Keratinocyte (primary cell): ENCODE results near the gene CSMD2. TPM values are rescaled to one million over a fixed set of nuclear protein-coding genes. Genes with fewer than 3 reads are reported as not detected.

Experiments used
- DNase-seq: peaks from one replicate; pipeline ENCODE4 v3.0.0-alpha.2; 2011; ENCODE audit warnings: low read depth, missing footprints, low spot score
- FAIRE-seq: peaks from 2 replicates; lab custom pipeline; 2011; peaks lifted over from hg19 to GRCh38; lab: Jason Lieb, UNC
- H2AFZ ChIP-seq: 2 replicates; pipeline ENCODE4 v1.6.0; 2012; ENCODE audit warnings: low read length, control low read depth, inconsistent platforms; ENCODE audit not compliant: control insufficient read depth
- H3K27ac ChIP-seq: 2 replicates; pipeline ENCODE4 v1.5.1; 2011; ENCODE audit warnings: low read length; ENCODE audit not compliant: control insufficient read depth, insufficient read depth
- H3K27me3 ChIP-seq: 3 replicates; pipeline ENCODE4 v1.6.0; 2011; ENCODE audit warnings: low read length; ENCODE audit not compliant: control insufficient read depth, insufficient read depth; ENCODE audit errors: extremely low read depth
- H3K36me3 ChIP-seq, 2 experiments: 2 replicates in 1 of 2; 3 replicates in 1 of 2; pipeline ENCODE4 v1.5.1; 2011; ENCODE audit warnings: low read length in 2 of 2, mild to moderate bottlenecking in 1 of 2; ENCODE audit not compliant: control insufficient read depth in 2 of 2, insufficient read depth in 2 of 2; ENCODE audit errors: extremely low read depth in 1 of 2
- H3K4me1 ChIP-seq: 3 replicates; pipeline ENCODE4 v1.5.1; 2011; ENCODE audit warnings: low read length; ENCODE audit not compliant: control insufficient read depth, insufficient read depth; ENCODE audit errors: extremely low read depth
- H3K4me2 ChIP-seq: 3 replicates; pipeline ENCODE4 v1.6.0; 2011; ENCODE audit warnings: low read depth, low read length; ENCODE audit not compliant: control insufficient read depth, insufficient read depth; ENCODE audit errors: extremely low read depth
- H3K4me3 ChIP-seq, 3 experiments: fragments of 200-600 bp in 1 of 3; sonication (generic) in 1 of 3; 2 replicates in 2 of 3; 3 replicates in 1 of 3; pipeline ENCODE4 v1.5.1; 2011 to 2016; ENCODE audit warnings: low read length in 3 of 3, mild to moderate bottlenecking in 3 of 3, control low read depth in 2 of 3, inconsistent platforms in 1 of 3, low read depth in 1 of 3, mixed read lengths in 1 of 3, mixed run types in 1 of 3, moderate library complexity in 1 of 3; ENCODE audit not compliant: control insufficient read depth in 2 of 3, insufficient read depth in 2 of 3; ENCODE audit errors: extremely low read depth in 1 of 3
- H3K79me2 ChIP-seq: 2 replicates; pipeline ENCODE4 v1.6.0; 2012; ENCODE audit warnings: low read length; ENCODE audit not compliant: control insufficient read depth, insufficient read depth
- H3K9ac ChIP-seq: 3 replicates; pipeline ENCODE4 v1.6.0; 2011; ENCODE audit warnings: low read length; ENCODE audit not compliant: control insufficient read depth, insufficient read depth; ENCODE audit errors: extremely low read depth
- H3K9me1 ChIP-seq: 3 replicates; pipeline ENCODE4 v1.6.0; 2011; ENCODE audit warnings: low read length; ENCODE audit not compliant: control insufficient read depth, insufficient read depth; ENCODE audit errors: extremely low read depth
- H3K9me3 ChIP-seq: 2 replicates; pipeline ENCODE4 v1.5.1; 2012; ENCODE audit warnings: low read depth, low read length; ENCODE audit not compliant: control insufficient read depth
- H4K20me1 ChIP-seq: 3 replicates; pipeline ENCODE4 v1.6.0; 2011; ENCODE audit warnings: low read length; ENCODE audit not compliant: control insufficient read depth, insufficient read depth; ENCODE audit errors: extremely low read depth
- CTCF ChIP-seq, 3 experiments: IDR thresholded peaks in 1 of 3; conservative IDR thresholded peaks in 1 of 3; optimal IDR thresholded peaks in 1 of 3; 2 replicates in 2 of 3; 3 replicates in 1 of 3; pipeline versions ENCODE3 to v1.5.1; 2011; ENCODE audit warnings: low read length in 3 of 3, mild to moderate bottlenecking in 3 of 3, moderate library complexity in 2 of 3, control low read depth in 1 of 3, inconsistent platforms in 1 of 3; ENCODE audit not compliant: insufficient read depth in 2 of 3; ENCODE audit errors: extremely low read depth in 1 of 3
- EZH2 ChIP-seq: IDR thresholded peaks from one replicate; pipeline ENCODE4 v1.6.1; 2012; ENCODE audit warnings: inconsistent platforms, mild to moderate bottlenecking, low read length, moderate library complexity
- dilution Hi-C: fragments of 300-500 bp; cut with MboI; formaldehyde crosslinking; loops from one replicate; pipeline ENCODE4 v1.7.0; 2020; ENCODE audit warnings: low sequenced_read_pairs; ENCODE audit not compliant: extremely low pct_ligation_motif_present
- polyA plus RNA-seq, 5 experiments: library from polyadenylated mRNA; depleted of rRNA in 3 of 5; stranded (reverse) in 3 of 5; stranded (forward) in 1 of 5; unstranded in 1 of 5; fragments of >200 nt; gene quantifications; 1 replicate in 1 of 5; 2 replicates in 3 of 5; 3 replicates in 1 of 5; pipeline versions ENCODE4 v1.2.1 to v1.2.3, GENCODE V29; 2011 to 2012; ENCODE audit warnings: missing spikeins in 2 of 5, low read depth in 1 of 5, low replicate concordance in 1 of 5

CSMD2 gene
- polyA plus RNA-seq, 1 donor (not counting 4 experiments of a cell fraction or from before 2014, with no cell fraction given) = 2.0 TPM

DNA sequence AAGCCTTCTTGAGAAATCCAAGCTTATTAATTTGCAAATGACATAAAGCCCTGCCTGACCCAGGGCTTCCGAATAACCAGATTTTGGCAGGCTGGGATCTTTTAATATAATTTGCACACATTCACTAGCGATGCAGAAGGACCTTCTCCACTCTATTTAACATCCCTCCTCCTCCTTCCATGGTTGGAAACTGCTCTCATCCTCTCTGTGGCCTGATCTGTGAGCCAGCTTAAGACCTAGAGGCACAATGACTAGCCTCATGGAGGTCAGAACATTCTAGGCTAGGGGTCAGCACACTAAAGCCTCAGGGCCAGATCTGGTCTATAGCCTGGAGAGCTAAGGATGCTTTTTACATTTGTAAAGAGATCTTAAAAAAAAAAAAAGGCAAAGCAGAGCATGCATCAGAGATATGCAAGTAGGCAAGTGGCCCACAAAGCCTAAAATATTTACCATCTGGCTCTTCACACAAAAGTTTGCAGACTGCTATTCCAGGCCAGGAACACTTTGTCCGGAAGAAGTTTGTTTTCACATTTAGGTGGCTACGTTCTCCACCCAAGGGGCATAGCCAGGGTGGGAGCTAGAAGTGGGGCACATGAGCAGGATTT, 439.4 kb downstream of the CSMD2 start:
- Histone ChIP-seq H3K9me1 (no peaks in the 10 kb centered on the region), H3K4me2 (no peak overlapping the region), H3K36me3 (no peaks in the 10 kb centered on the region), H3K9ac (no peak overlapping the region), H3K79me2 (no peaks in the 10 kb centered on the region), H3K4me3 (no peak overlapping the region), H3K27ac (no peak overlapping the region), H3K9me3 (no peaks in the 10 kb centered on the region), H2AFZ (no peak overlapping the region), H3K27me3 (no peaks in the 10 kb centered on the region), H4K20me1 (no peaks in the 10 kb centered on the region), H3K4me1 (no peaks in the 10 kb centered on the region)
- DNase-seq (no peak), FAIRE-seq (no peak)
- TF ChIP-seq EZH2 = no peak
- no peak for TF ChIP-seq CTCF (optimal IDR thresholded peaks at IDR 0.05 in 1 of 3, IDR thresholded peaks at IDR 0.05 in 1 of 3, conservative IDR thresholded peaks at IDR 0.05 in 1 of 3; ENCODE audit: extremely low read depth in 1 of 3, insufficient read depth in 2 of 3, low read length in 3 of 3)
- dilution Hi-C loops = no loop called here

- dilution Hi-C loops = no loop called here
- Histone ChIP-seq H3K9me1 (no peaks in the 10 kb centered on the region), H3K36me3 (no peaks in the 10 kb centered on the region), H2AFZ (no peak overlapping the region), H3K27ac (no peak overlapping the region), H3K4me2 (no peak overlapping the region), H3K79me2 (no peaks in the 10 kb centered on the region), H4K20me1 (no peaks in the 10 kb centered on the region), H3K4me1 (no peaks in the 10 kb centered on the region), H3K27me3 (no peaks in the 10 kb centered on the region), H3K9me3 (no peaks in the 10 kb centered on the region), H3K9ac (no peak overlapping the region), H3K4me3 (no peak overlapping the region)
- DNase-seq (no peak), FAIRE-seq (no peak)
- TF ChIP-seq CTCF (optimal IDR thresholded peaks at IDR 0.05 in 1 of 3, IDR thresholded peaks at IDR 0.05 in 1 of 3, conservative IDR thresholded peaks at IDR 0.05 in 1 of 3; ENCODE audit: extremely low read depth in 1 of 3, insufficient read depth in 2 of 3, low read length in 3 of 3) (no peak), EZH2 (no peak)
Observed at GRCh38 chr1:33725037-33725436, 440.0 kb downstream of the CSMD2 start.
